ENCODE data around the gene ARL6IP4. TPM values are rescaled to one million over a fixed set of nuclear protein-coding genes. Genes with fewer than 3 reads are reported as not detected.

ARL6IP4 gene
- total RNA-seq, 1 experiment from 2014 or later, result 132 TPM

DNA sequence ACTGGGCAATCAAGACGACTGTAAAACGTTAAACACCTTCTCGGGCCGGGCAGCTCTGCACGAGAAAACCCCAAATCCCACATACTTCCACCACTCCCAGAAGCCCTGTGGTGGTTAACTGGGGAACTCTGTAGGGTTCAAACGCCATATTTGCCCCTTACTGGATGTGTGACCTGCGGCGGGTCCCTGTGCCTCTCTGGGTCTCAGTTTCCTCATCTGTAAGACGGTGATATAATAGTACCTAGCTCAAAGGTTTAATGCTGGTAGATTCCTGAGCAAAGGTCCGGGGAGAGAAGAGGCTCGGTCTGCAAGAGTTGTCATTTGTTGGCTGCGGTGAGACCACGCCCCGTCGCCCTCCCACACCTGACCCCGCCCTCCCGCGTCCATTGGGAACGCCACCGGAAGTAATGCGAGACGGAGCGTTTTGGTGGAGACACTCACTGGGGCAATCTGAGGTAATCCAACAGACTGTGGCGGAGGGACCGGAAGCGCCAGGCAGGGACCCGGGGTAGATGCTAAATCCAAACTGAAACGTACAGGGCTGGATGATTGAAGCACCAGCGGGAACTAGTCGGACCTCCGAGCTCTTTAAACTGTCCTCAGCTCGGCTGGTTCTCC, 6.1 kb upstream of the ARL6IP4 start:
- WGBS (ENCODE audit: extremely low coverage, insufficient read length, low lambda C conversion rate), result no CpG with 5 or more reads among the region's 32 CpGs
- Mint-ChIP-seq H3K9me3 (no peaks in the 10 kb centered on the region), H3K4me1 (peaks cover 13 to 14% of the 10 kb centered on the region in 2 experiments), H3K27me3 (ENCODE audit: low read depth) (no peaks in the 10 kb centered on the region; the same call in 1 of the 2 replicates), H3K4me3 (peak overlapping the region; percentile 97 to 98), H3K36me3 (ENCODE audit: insufficient read depth in 1 of 3, low read depth in 3 of 3) (peaks cover 0 to 4% (median 0%) of the 10 kb centered on the region in 3 experiments; a peak in 3 of 7 replicates), H3K27ac (peak overlapping the region; percentile 98 to 99 (median 99))
- H3K18ac ChIP-seq (ENCODE audit: insufficient read length, low read depth, low read length), result peak overlapping the region; percentile 88
- no peak overlapping the region for H3K4ac ChIP-seq (ENCODE audit: low read depth, low read length)
- no peak overlapping the region for H3T11ph ChIP-seq (ENCODE audit: low read length)
- H4K8ac ChIP-seq (replicated peaks; ENCODE audit: insufficient read length, low read depth, low read length), result no peak overlapping the region
- TF ChIP-seq, protein P1, sequence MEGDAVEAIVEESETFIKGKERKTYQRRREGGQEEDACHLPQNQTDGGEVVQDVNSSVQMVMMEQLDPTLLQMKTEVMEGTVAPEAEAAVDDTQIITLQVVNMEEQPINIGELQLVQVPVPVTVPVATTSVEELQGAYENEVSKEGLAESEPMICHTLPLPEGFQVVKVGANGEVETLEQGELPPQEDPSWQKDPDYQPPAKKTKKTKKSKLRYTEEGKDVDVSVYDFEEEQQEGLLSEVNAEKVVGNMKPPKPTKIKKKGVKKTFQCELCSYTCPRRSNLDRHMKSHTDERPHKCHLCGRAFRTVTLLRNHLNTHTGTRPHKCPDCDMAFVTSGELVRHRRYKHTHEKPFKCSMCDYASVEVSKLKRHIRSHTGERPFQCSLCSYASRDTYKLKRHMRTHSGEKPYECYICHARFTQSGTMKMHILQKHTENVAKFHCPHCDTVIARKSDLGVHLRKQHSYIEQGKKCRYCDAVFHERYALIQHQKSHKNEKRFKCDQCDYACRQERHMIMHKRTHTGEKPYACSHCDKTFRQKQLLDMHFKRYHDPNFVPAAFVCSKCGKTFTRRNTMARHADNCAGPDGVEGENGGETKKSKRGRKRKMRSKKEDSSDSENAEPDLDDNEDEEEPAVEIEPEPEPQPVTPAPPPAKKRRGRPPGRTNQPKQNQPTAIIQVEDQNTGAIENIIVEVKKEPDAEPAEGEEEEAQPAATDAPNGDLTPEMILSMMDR (conservative IDR thresholded peaks at IDR 0.05), result no peak
- no peak overlapping the region for H2BK5ac ChIP-seq (ENCODE audit: insufficient read length, low read length)
- no peak overlapping the region for H2BK120ac ChIP-seq (ENCODE audit: low read depth, low read length, poor library complexity, severe bottlenecking)
- no peaks in the 10 kb centered on the region for H3K27me3 ChIP-seq (ENCODE audit: insufficient read depth, low read length)
- no peak overlapping the region for H3K56ac ChIP-seq (ENCODE audit: insufficient read length, low read depth, low read length)
- H2BK15ac ChIP-seq (ENCODE audit: low read depth, low read length), result no peak overlapping the region
- H2AFZ ChIP-seq (ENCODE audit: low read length), result no peak overlapping the region
- peak overlapping the region; percentile 80 for H3K9ac ChIP-seq (ENCODE audit: extremely low read depth, insufficient read length, low read length)
- H4K91ac ChIP-seq (ENCODE audit: insufficient read length, low read depth, low read length), result no peak overlapping the region
- H3K79me2 ChIP-seq (ENCODE audit: insufficient read depth, low read length), result no peaks in the 10 kb centered on the region
- no peak overlapping the region for H2BK12ac ChIP-seq (ENCODE audit: insufficient read length, low read depth, low read length)
- no peak overlapping the region for H3K23ac ChIP-seq (ENCODE audit: insufficient read length, low read depth, low read length)
- peak; percentile 99 for DNase-seq
- H3K23me2 ChIP-seq (ENCODE audit: insufficient read length, low read depth, low read length, poor library complexity, severe bottlenecking), result peaks cover 8% of the 10 kb centered on the region
- H3K4me2 ChIP-seq (ENCODE audit: insufficient read depth, insufficient read length, low read length), result peak overlapping the region; percentile 99
- peak overlapping the region; percentile 93; the same call in 1 of the 2 replicates for H3K14ac ChIP-seq (ENCODE audit: insufficient read depth, low read length)
- no peaks in the 10 kb centered on the region for H3K79me1 ChIP-seq (ENCODE audit: insufficient read depth, low read depth, low read length, poor library complexity, severe bottlenecking)
- H3K27ac ChIP-seq (ENCODE audit: insufficient read length, low read depth, low read length), result no peak overlapping the region
- no peak overlapping the region for H2AK5ac ChIP-seq (ENCODE audit: insufficient read length, low read length)
- H4K5ac ChIP-seq (ENCODE audit: insufficient read length, low read depth, low read length), result no peak overlapping the region
- no peaks in the 10 kb centered on the region; the same call in 1 of the 2 replicates for H3K4me1 ChIP-seq (ENCODE audit: insufficient read depth, low read length)
- no peak overlapping the region for H2BK20ac ChIP-seq (ENCODE audit: low read depth, low read length, poor library complexity, severe bottlenecking)
- no peaks in the 10 kb centered on the region for H4K20me1 ChIP-seq (ENCODE audit: control insufficient read depth, insufficient read depth, insufficient read length)
- H3K9me3 ChIP-seq (ENCODE audit: control insufficient read depth, low read depth, low read length), result no peaks in the 10 kb centered on the region
